Right lobe of liver (tissue), 4 donors: ENCODE data around the gene STK17A.
A peak's percentile ranks its signal among the peaks of the same experiment; 100 is the strongest.

ENCODE experiments used
- CTCF ChIP-seq, 4 donors: fragments of 200-600 bp in 3 of 4; fragments of 450-650 bp in 1 of 4; IDR thresholded peaks; one replicate each; pipeline versions ENCODE4 v1.5.1 to v1.8.0; 2016 to 2022; ENCODE audit warnings: antibody characterized with exemption in 4 of 4, mild to moderate bottlenecking in 2 of 4
- POLR2A ChIP-seq: fragments of 450-650 bp; IDR thresholded peaks from one replicate; pipeline ENCODE4 v1.6.1; 2017; ENCODE audit warnings: antibody characterized with exemption, mild to moderate bottlenecking
- donor health status: DM: no; HTN: no; CAD: no.
- donor health status: DM: no; HTN: no; CAD: no.
- donor health status: DM: no; HTN: yes; CAD: no.

GRCh38 chr7:43584195-43584586, 1.3 kb downstream of the STK17A start:
- no peak for TF ChIP-seq CTCF (IDR thresholded peaks at IDR 0.05)
- peak; percentile 29 for TF ChIP-seq POLR2A
